Sigmoid colon (tissue), 4 donors: ENCODE results near the gene SSMEM1.

Experiments used
- CTCF ChIP-seq, 4 experiments: fragments of 450-650 bp in 3 of 4; fragments of 200-600 bp in 1 of 4; IDR thresholded peaks; one replicate each; pipeline ENCODE4 v1.5.1; 2016 to 2019; ENCODE audit warnings: antibody characterized with exemption in 4 of 4, mild to moderate bottlenecking in 3 of 4, moderate library complexity in 2 of 4
- EP300 ChIP-seq, 4 donors: sonication (generic); formaldehyde crosslinking; IDR thresholded peaks; one replicate each; pipeline ENCODE4 v1.6.1; 2017; ENCODE audit warnings: antibody characterized with exemption in 4 of 4
- POLR2A ChIP-seq, 2 donors: fragments of 450-650 bp; IDR thresholded peaks; one replicate each; pipeline ENCODE4 v1.6.1; 2016; ENCODE audit warnings: antibody characterized with exemption in 2 of 2, mild to moderate bottlenecking in 2 of 2, moderate library complexity in 2 of 2
- POLR2AphosphoS5 ChIP-seq, 4 donors: sonication (generic); formaldehyde crosslinking; IDR thresholded peaks; one replicate each; pipeline ENCODE4 v1.6.1; 2017; ENCODE audit warnings: antibody characterized with exemption in 4 of 4

GRCh38 chr7:130197094-130197493 is 10.6 kb upstream of the SSMEM1 start:
- TF ChIP-seq CTCF (IDR thresholded peaks at IDR 0.05), result no peak
- TF ChIP-seq POLR2AphosphoS5 (IDR thresholded peaks at IDR 0.05), result no peak
- no peak for TF ChIP-seq EP300 (IDR thresholded peaks at IDR 0.05)
- TF ChIP-seq POLR2A (IDR thresholded peaks at IDR 0.05), result no peak
